NCI-H2029 treated with DMSO at 0.1 percent for 48 hours (cell line): ENCODE results near the gene CHSY1.

Experiments
- DNase-seq: peaks from one replicate; lab custom pipeline; 2025; lab: John Stamatoyannopoulos, UW

Gene CHSY1

DNA sequence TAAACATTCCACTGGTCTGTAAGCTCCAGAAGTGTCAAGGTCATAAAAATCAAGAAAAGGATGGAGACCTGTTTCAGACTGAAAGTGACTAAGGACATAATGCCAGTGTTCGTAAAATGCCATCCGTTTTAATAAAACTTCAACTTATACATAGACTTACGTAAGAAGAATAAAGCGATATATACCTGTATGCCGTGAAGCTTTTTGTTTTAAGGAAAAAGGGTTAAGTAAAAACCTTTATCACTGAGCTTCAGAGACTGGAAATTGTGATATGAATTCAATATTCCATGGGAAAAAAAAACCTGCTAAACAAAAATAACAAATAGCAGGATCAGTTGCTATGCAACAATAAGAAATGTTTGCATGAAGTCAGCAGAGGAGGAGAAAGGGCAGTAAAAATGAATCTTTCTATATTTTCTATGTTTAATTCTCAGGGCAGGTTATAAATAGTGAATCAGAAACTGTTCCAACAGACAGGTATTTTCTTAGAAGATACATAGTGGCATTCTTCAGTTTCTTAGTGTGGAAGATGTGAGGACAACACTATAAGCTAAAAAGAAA lies 42.5 kb downstream of the CHSY1 start:
- no peak for DNase-seq

DNA sequence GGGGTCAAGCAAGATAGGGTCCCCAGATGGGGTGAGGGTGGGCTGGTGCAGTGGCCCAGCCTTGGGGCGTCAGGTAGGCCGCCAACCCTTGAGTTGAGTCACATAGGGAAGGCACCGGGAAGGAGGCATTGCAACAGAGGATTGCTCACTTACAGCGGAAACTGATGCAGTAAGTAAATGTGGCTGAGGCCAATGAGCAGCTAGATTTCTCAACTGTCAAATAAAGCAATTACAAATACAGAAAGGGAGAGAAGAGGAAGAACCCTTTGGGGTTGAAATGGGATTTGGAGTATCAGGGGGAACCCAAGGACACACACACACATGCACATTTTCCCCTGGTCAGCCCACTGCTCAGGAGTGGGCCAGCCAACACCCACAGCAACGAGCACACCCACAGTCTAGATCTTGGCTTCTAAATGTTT lies 44.0 kb downstream of the CHSY1 start:
- DNase-seq: no peak

DNA sequence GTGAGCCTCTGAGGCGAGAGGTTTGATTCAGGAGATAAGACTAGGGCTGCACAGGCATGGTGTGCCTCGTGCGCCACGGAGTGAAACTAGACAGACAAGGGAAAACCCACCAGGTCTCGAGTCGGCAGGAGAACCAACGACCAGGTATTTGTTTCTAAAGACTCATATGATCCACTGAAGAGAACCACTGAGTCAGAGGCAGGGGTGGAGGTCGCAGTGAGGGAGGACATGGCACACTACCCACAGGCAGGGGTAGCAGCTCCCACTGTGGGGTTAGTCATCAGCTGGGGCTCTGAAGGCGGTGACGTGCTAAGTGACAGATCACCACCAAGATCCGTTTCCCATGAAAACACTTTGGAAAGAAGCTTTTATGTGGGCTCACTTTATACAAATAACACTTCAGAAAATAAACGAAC lies 45.7 kb downstream of the CHSY1 start:
- no peak for DNase-seq

DNA sequence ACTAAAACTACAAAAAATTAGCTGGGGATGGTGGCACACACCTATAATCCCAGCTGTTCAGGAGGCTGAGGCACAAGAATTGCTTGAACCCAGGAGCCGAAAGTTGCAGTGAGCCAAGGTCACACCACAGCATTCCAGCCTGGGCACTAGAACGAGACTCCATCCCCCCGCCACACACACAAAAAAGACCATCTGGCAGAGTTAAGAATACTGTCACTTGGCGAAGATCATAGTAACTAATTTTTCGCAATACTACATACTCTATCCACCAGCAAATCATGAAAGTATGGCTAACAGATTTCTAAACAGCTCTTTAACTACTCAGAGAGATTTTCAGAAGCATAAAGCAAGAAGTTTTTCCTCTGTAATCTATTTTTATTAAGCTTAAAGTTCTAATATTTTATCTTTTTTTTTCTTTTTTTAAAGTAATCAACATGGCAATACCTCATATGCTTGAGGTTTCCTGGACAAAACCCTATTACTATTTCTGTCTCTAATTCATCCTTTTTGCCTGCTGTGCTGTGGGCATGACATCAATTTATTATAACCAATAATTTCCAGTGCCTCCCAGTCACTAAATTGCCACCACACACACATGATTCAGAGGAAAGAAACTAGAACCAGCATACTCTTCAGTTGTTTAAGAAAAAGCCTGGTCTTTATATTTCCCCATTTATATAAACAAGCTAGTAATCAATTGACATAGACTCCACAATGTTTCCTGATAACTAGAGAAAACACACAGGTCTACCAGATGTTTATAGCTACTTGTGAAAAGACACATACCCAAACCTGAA lies 46.9 kb downstream of the CHSY1 start:
- DNase-seq: no peak

DNA sequence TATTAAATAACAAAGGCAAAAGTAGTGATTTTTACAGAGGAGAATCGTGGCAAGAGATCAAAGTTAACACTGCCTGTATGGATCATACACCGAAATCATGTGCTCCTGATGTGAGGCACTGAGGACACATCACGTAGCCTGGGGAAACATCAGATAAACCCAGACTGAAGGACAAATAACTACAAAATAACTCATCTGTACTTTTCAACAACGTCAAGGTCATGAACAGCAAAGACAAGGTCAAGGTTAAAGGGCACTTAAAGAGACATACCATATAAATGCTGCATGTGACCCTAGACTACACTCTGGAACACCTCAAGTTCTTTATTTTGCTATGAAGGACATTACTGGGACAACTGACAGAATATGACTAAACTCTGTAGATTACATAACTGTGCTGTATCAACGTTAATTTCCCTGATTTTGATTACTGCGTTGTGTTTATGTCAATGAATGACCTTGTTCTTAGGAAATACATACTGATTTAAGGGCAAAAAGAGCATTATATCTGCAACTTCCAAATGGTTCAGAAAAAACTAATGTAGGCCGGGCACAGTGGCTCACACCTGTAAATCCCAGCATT lies 48.1 kb downstream of the CHSY1 start:
- no peak for DNase-seq

DNA sequence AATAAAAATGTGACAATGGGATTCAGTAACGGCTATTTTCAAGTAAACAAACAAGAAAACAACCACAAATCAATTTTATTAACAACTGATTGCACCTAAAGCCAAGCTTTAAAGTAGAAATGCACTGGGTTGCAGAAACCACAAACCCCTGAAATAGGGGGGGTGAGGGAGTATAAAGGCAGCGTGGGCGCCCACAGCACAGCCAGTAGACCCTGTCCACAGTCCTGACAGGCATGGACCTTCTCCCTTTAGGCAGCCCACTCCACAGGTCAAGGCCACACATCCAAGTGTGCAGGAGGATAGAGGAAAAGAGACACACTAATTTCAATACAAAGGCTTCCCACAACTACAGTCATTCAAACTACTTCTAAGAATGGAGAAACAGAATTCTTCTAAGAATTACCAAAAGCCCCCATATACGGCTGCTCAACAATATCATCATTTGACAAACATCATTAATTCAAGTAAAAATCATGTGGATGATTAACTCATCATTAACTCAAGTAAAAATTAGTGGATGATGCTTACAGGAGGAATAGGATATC lies 48.7 kb downstream of the CHSY1 start:
- no peak for DNase-seq

DNA sequence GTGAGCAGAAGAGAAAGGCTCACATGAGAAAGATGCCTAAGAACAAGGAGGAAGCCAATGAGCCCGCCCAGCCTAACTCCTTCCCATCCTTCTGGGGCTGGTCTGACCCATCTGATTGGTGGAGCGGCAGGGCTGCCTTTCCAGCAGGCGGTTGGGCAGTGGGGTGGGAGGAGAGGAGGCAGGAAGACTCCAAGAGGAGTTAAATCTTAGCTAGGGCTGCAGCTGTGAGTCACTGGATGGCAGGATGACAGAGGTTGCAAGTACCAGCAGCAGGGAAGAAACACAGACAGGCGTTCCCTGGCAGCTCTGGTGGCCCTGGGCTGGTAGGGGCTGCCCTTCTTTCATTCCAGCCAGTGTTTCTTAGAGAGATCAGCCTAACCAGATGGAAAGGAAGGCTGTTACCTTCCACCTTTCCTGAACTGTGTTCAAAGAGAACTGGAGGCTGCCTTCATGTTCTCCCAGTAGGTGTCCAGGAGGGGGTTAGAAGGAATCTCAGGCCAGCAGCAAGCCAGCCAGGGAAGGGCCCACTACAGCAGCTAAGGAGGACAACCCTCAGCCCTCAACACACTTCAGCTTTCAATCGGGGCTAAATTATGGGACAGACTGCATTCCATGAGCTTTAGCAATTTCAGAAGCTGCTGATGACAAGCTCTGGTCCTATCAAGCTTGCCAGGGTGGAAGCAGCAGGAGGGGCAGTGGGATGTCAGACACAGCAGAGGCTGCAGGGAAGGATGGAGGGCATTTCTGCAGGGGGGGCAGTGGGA lies 50.3 kb downstream of the CHSY1 start:
- DNase-seq: no peak

DNA sequence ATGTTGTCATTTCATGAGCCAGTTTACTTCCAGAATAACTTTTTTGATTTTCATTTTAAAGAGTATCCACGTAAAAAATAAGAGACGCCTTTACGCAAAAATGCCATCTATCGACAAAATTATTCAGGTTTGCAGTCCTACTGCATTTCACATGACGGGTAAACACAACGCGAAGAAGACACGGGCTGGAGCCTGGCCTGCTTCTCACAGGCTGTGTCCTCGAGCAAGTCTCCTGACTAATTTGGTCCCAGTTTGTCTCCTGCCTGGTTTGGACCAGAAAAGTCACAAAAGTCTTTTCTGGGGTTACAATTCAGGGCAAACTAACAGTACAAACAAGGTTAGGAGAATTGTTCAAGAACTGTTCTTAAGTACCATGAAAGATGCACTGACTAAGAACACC lies 51.7 kb downstream of the CHSY1 start:
- no peak for DNase-seq

DNA sequence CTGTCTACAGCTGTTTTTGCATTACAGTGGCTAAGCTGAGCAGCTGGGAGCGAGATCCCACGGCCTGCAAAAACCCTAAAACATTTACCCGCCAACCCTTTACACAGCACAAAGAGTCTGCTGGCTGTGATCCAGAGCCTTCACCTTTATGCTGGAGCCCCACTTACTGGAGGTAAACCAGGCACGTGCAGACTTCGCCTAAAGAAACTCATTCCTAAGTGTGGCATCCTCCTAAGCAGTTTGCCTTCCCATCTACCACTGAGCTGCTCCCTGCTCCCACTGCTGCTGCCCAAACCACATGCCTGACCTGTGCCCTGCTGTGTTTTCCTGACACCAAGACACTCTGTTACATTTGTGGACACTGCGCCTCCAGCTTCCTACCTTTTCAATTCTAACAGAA lies 53.0 kb downstream of the CHSY1 start:
- DNase-seq: no peak

DNA sequence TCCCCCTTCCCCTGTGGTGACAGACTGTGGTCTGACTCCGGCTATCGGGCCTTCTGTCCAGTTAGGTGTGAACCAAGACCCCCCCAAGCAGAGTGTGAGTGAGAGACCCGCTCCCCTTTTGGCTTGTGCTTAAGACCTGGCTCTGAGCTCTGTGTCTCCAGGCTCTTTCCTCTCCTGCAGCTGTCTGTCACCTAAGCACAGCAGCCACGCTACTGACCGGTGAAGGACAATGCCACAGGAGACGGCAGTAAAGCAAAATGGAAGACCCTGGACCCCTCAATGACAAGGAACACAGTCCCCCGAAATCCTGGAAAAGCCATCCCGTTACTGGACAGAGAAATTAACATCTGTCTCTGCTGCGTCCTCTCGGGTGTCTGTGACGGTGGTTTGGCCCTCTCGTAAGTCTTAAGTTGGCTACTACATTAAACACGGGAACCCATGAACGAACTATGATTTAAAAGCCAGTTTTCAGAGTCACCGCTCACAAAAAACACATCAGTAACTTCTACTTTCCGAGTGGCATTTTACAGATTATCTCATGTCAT lies 53.7 kb downstream of the CHSY1 start:
- no peak for DNase-seq

DNA sequence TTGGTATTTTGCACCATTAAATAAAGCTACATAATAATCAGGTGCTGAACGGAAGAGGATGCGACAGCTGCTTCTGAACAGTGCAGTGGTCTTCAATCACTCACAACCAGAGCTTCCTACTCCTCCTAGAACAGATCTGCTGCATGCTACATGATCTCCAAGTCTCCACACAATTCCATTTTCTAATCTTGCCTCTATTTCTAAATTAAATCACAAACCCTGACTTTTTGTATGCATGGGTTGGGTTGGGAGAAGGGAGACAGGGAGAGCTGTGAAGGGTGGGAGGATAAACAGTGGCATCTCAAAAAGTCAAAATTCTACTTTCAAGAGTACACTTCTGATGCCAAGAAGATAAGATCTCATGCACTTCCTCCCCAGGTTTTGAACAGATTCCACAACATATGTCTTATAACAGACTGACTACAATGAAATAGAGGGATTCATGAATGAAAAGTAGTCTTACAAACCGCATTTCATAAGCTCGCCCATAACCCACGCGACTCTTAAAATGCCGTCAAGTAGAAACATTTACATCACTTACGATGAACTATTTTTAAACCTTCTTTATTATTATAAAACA lies 57.2 kb downstream of the CHSY1 start:
- DNase-seq: no peak

DNA sequence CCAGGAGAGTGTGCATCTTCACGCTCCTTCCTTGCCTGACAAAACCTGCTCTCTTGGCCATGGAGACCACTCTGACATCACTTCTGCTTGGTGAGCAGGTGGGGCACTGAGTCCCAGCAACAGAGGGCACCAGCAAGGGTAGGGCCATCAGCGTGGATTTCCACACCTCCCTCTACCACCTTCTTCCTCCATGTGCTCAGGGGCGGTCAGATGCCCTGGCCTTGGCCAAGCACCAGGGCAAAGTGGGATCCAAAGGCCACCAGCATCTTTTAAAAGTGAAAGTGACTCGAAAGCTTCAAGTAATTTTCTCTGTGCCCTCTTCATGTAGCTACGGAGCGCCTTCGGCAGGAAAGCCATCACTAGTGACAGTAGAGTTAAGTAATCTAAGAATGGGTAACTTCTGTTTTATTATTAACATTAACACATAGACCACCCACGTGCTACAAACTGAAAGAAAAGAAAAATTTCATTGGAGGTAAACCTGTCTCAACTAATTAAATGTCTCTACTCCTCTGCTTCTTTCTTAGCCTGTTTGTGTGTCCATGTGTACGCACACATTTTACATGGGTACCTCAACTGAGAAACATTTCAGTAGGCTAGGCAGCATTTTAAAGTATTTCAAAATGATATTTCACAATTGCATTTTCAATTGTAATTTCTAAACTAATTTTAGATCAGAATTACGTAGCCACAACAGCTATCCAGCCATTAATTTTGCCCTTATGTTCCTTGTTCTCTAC lies 57.9 kb downstream of the CHSY1 start:
- no peak for DNase-seq

DNA sequence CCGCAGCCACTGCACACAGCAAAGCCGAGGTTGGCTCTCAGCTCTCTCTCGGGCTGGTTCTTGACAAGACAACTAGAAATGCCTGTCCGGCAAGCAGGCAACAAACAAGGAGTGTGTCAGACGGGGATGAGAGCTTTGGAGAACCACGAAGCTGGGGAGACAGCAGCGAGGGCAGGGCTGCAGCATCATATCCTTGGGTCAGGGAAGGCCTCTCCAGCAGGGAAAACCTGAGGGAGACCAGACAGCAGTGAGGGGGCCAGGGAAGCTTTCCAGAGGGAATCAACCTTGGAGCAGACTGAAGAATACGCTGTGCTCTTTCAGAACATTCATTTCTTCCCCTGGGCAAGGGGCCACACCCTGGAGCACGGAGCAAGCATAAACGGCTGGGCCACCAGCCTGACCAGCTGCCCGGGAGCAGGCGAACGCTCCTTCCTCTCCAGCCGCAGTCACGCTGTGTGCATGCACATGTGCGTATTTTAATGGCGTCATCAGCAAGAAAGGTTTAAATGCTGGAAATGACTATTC lies 58.7 kb downstream of the CHSY1 start:
- DNase-seq: no peak

DNA sequence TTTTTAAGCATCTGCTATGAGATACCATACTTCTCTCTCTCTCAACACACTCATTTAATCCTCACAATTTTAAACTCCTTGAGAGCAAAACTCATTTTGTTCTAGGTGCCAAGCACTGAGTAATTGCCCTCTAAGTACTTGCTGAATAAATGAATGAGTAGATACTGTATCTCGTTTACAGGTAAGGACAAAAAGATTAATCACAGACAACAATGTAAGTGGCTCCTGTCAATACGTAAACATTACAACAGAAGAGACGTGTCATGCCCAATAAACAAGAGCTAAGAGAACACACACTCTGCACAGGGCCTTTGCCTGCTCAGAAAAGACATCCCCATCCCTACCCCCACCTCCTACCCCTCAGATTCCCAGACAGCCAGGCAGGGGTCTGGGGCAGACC lies 59.8 kb downstream of the CHSY1 start:
- no peak for DNase-seq

DNA sequence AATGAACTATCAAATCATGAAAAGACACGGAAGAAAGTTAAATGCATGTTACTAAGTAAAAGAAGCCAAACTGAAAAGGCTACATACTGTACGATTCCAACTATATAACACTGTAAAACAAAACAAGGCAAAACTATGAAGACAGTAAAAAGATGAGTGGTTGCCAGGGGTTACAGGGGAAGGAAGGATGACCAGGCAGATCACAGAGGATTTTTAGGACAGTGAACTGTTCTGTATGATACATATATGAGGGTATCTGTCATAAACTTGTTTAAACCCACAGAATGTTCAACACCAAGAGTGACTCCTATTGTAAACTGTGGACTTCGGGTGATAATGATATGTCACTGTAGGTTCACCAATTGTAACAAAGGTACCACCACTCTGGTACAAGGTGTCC lies 60.6 kb downstream of the CHSY1 start:
- no peak for DNase-seq

DNA sequence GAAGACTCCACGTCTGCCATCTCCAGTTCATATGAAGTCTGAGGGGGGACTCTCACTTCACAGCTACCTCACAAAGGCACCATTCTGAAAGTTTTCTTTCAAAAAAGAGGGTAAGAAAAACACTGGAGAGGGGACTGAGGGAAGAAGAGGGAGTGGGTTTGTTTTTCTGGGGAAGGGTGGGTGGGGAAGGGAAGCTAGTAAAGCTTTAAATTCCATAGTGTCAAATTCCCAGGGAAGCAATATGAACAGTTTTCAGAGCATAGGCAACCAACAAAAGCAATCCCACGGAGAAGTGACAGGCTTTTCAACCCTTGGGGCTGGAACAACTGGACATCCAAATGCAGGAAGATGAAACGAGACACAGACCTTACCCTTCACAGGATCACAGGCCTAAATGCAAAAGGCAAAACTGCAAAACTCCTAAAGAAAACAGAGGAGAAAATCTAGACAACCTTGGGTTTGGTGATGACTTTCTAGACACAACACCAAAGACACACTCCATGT lies 61.7 kb downstream of the CHSY1 start:
- DNase-seq: no peak

DNA sequence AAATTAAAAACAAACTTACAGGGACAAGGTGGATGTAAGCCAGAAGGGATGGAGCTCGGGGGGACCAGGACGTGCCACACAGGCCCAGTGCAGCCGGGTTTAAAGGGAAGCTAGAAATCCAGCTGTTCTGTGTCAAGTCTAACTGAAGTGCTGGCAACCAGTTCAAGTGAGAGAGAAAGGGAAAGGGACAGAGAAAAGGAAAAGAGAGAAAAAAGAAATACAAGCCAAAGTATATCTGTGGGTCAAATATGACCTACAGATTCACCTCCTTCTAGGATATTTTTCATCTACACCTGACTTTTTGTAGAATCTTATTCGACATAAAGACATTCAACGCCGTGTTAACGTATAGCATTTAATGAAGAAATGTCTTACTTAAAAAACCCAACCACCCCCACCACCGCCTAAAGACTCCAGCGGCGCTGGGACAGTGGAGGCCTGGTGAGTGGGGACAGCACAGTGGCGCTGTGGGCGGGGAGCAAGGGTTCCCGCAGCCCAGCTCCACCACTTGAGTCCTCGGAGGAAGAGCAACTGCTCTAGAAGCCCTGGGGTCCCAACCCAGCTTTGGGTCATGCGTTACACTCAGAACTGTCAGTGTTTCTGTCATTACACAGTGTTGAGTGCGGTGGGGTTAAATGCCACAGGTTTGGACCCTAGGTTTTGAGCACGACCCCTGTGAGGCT lies 62.3 kb downstream of the CHSY1 start:
- DNase-seq: no peak

DNA sequence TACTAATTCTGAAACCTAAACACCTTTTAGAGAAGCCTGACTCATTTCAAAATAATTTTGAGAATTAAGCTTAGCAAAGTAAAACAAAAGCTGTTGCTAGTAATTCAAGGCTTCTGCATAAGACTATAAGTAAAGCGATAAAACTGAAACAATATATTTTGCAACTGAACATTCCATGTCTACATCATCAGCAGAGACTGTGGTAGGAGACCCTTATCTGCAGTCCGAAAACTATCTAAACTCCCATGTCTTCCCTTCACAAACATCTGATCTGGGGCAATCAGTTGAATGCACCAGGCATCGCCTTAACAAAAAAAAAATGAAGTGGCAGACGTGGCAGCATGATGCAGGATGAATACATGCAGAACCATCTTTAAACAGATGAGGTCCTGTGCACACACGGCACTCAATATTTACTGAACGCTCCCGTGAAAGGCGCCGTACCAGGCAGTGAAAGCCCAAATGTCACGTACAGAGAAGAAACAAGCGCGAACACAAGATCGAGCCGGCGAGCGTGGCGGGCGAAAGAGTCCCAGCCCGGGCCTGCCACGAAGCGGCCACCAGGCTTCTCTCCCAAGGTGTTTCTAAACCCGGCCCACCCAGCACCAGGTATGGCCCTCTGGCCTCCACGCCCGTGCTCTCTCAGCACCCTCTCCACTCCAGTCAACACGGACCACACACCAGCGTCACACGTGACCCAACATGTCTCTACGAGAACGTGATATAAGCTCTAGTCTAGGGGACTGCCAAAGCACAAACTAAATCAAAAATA lies 63.0 kb downstream of the CHSY1 start:
- no peak for DNase-seq
